GM18520 (cell line): ENCODE results near the gene ZNF689.
A peak's percentile ranks its signal among the peaks of the same experiment; 100 is the strongest.

Source experiments
- ATAC-seq: cut with Tn5 transposase; IDR thresholded peaks from one replicate; pipeline ENCODE4 v1.9.1; 2021; ENCODE audit not compliant: unreplicated experiment

Gene ZNF689

DNA sequence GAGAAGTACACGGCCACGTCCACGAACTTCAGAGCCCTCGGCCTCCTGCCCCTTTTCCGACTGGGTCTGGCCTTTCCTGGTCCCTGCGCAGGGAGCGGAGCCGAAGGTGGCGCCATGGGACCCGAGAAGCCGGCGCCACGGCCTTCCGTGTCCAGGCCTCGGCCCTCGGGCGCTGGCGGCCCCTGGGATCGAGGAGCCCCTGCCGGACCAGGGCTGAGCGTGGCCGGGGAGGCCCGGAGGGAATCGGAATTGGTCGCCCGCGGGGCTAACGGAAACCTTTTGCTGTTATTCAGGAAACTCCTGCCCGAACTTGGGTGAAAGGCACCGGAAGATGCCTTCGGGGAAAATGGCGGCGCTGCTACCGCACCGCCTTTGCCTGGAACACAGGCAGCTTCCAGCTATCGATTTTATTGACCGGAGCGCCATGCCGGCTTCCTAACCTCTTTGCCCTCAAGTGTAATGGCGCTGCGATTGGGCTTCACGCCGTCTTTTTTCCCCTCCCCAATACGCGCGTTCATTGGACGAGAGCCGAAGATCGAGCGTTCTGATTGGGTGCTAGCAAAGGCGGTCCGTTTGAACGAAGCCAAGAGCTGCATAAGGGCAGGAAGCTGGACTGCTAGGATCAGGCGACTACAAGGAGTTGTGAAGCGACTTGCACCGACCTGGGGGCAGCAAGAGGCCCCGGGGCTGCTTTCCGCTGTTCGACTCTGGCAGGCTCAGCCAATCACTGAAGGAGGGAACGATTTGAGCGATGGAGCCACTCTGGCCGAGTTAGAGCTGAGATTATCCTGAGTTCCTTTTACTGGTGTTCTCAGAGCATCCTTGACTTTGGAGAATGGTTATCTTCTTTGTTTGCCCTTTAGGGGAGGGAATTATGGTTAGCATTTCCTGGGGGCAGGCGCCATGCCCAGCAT, at the start of gene ZNF689:
ZNF689 (minus strand) TSS at position 464 of the 914 bp plus-strand sequence; CDS start at position 116, 348 bp downstream.
- ATAC-seq: peak; percentile 83

DNA sequence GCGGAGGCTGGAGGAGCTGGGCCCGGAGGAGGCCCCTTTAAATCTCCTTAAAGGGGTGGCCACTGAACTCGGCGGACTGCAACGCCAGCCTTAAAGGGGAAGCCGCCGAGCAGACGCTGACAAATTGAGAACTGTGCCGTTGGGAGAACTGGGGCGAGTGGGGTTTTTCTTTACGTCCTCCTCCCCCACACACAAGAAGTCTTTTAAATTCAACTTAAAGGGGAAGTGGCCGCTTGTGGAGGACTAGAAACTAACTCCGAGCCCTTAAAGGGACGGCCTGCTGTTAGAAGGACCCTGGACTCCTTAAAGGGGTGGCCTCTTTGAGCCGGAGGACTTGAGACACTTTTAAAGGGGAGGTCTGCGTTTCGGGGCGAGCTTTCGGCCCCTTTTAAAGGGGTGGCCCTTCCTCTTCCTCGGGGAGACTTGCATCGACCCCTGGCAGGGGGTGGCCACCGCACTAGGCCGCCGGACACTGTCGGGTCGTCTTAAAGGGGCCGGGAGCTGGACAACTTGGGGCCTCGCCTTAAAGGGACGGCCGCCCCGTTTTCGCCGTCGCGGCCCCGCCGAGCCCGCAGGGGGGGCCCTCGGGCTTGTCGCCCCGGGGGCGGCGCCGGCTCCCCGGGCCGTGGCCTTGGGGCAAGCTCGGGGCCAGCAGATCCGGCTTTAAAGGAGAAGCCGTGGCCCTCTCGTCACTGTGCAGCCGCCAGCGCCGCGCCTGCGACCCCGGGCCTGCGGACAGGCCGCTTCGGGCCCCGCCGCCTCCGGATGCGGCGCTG, 48.7 kb upstream of the ZNF689 start:
- peak; percentile 17 for ATAC-seq

DNA sequence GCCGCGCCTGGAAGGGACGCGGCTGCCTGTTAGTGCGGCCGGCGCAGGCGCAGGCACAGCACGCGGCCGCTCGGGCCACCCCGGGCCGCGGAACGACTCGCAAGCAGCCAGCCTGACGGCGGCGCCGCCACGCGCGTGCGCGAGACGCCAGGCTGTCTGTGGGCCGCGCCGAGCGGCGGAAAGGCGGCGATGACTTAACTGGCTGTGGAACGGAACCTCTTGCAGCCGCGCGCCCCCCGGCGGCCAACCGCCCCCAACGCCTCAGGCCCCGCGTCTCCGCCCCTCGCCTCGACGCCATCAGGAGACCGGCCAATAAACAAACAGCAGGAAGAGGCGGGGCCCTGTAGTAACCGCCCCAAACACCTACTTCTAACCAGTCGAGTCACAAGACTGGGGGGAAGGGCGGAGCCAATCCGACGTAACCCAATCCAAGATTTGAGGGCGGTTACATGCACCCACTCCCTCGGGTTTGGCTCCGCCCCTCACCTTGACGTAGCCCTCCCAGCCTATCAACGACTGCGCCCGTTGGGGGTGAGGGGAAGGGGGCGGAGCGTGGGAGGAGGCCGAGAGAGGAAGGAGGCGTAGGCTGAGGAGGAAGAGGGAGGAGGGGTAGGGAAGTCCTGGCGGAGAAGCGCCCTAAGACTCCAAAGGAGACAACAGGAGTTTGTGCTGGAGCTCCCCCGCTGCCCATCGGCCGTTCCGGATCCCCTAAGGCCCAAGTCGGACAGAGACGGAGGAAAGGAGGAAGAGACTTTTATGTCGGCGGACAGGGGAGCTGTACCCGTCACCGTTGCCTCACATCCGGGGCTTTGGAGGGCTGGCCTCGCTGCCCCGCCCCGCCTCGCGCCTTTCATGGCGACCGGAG, 47.9 kb upstream of the ZNF689 start, which contains the start of gene FBRS:
FBRS (plus strand) TSS at position 566 of the 865 bp plus-strand sequence. CDS start 1,088 bp downstream, outside the sequence.
- peak; percentile 59 for ATAC-seq

DNA sequence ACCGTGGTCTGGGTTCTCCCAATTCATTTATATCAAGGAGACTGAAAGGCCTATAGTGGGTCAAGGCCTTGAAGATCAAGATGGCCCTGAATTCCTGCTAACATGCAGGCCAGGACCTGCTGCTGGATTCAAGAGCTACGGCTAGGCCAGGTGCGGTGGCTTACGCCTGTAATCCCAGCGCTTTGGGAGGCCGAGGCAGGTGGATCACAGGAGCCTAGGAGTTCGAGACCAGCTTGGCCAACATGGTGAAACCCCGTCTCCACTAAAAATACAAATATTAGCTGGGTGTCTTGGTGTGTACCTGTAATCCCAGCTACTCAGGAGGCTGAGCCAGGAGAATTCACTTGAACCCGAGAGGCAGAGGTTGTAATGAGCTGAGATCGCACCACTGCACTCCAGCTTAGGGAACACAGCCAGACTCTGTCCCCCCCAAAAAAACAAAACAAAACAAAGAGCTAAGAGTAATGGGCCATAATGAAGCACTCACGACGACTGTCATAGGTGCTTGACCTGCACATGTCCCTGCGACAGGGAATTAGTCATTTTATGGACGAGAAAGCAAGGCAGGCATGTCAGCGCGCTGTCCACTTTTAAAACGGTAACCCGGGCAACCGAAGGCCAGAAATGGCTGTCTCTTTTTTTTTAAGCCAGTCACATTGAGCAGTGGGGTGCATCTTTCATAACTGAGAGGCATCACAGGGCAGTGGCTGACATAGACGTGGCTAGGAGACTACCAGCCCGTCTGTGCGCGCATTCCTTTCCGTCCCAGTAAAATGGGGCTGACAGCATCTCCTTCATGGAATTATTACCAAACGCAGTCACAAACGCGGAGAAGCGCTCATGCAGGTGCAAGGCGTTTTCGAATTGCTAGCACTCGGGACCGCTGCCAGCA, 47.0 kb upstream of the ZNF689 start:
- ATAC-seq: no peak

DNA sequence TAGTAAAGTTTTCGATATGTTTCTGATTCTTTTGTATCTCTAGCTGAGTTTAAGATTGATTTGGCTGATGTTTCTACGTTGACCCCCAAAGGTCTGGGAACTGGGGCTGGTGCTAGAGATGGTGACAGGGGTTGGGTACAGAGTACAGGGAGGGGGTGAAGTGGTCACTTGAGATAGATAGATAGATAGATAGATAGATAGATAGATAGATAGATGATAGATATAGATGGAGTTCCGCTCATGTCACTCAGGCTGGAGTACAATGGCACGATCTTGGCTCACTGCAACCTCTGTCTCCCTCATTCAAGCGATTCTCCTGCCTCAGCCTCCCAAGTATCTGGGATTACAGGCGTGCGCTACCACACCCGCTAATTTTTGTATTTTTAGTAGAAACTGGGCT, 46.2 kb upstream of the ZNF689 start:
- ATAC-seq: no peak

DNA sequence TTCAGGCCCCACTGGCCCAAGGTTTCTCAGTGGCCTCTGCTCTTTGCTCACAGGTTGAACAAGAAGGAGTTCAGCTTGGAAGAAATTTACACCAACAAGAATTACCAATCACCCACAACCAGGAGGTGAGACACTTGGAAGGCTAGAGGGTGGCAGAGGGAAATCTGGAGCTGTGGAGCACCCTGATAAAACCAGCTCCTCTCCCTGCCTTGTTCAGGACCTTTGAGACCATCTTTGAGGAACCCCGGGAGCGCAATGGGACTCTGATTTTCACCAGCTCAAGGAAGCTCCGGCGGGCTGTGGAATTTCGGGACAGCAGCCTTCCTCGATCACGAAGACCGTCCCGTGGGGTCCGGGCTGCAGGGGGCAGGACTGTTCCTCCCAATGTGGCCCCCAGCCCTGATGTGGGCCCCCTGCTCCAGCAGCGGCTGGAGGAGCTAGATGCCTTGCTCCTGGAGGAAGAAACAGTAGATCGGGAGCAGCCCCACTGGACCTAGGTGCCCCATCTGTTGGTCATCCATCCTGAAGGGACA, 45.7 kb upstream of the ZNF689 start:
- no peak for ATAC-seq

DNA sequence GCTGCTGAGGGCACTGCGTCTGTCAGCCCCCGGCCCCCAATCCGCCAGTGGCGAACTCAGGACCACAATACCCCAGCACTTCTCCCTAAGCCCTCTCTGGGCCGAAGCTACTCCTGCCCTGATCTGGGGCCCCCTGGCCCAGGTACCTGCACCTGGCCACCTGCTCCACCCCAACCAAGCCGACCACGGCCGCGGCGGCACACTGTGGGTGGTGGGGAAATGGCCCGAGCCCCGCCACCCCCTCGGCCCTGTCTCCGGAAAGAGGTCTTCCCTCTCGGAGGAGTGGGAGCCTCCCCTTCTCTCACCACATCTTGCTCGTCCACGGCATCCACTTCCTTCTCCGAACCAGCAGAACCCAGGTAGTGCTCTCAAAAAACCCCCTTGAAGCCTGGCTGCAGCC, 44.7 kb upstream of the ZNF689 start:
- no peak for ATAC-seq

DNA sequence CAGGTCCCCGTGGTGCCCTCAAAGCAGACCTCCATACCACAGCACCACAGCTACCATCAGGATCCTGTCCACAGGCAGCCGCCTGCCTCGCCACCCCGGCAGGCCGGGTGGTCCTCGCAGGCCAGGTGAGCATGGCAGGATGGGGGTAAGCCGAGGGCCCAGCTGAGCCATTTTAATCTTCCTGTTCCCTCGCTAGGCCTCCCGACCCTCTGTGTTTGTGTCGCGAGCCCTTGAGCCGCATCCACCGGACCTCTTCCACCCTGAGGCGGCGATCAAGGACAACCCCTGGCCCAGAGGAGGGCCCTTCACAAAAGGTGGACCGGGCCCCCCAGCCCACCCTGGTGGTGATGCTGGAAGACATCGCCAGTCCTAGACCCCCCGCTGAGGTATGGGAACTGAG, 42.5 kb upstream of the ZNF689 start:
- no peak for ATAC-seq

DNA sequence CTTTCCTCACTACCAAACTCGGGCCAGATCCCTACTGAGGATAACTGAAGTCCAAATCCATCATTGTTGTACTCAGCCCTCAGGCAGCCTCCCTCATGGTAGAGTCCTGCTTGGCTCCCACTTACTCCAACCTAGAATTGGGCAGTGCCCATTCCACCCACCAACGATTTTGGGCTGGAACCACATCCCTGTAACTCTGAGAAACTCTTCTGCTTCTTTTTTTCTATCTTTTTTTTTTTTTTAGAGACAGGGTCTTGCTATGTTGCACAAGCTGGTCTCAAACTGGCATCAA, 41.8 kb upstream of the ZNF689 start:
- no peak for ATAC-seq

DNA sequence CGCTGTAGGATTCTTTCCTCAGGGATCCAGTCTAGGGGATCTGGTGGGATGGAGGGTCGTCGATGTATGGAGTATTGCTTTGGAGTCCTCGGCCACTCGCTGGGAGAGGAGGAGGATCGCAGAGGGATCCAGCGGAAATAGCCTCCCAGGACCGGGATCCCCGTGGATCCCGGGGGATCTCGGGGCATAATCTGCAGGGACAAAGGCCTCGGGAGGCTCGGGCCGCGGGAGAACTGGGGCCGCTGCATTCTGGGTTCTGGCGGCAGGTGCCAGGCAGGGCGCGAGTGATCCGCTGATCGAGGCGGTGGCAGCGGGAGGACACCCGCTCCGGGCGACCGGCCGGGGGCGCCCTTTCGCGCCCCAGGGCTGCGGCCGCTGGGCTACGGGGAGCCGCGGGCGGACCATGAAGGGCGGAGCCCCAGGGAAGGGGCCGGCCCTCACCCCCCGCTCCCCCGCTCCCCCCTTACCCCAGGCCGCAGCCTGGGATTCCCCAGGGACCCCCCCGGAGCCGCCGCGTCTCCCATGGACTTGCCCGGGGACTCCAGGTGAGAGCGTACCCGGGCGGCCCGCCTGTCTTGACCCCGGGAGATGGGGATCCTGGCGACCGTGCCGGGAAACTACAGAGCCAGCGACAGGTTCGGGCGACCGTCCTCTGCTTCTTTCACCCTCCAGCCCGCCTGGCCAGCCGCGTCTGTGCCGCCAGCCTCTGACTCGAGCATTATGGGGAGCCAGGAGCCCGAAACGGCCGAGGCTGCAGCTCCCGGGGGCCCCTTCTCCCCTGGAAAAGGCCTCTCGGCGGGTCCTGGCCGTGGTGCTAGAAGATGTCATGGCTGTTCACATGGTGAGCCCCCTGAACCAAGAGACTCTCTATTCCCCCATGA, 41.2 kb upstream of the ZNF689 start:
- ATAC-seq: peak; percentile 36

DNA sequence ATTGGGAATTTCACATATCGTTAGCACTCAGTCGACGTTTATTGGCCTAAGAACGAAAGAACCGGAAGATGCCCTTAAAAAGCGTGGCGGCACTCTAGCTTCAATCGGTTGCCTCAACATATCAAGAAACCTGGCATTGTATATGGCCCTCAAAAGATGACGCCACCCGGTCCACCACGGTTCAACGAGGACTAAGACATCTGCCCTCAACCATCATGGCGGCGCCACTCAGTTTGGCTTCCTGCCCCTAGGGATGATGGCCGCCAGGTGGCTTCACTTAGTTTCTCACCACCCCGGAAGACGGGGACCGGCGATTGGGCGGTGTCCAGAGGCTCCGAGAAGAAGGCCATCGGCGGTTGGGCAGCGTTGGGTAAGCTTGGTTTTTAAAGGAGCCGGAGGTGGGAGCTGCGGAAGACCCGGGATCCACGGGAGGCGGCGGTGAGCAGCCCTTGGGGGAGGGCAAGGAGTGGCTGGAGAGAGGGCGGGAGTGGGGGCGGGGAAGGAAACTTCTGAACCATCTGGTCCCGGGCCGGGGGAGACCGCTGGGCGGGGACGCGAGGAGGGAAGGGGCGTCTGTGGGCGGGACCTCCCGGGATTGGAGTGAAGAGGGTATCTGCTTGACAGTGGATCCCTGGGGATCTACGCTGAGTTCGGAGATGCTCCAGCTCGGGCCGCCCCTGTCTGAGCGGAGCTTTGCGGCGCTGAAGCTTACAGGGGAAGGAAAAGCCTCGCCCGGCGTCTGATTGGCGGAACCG, 40.4 kb upstream of the ZNF689 start, which contains the start of gene PRR14:
PRR14 (plus strand) TSS at position 592 of the 755 bp plus-strand sequence. CDS start 686 bp downstream, outside the sequence.
- peak; percentile 77 for ATAC-seq

DNA sequence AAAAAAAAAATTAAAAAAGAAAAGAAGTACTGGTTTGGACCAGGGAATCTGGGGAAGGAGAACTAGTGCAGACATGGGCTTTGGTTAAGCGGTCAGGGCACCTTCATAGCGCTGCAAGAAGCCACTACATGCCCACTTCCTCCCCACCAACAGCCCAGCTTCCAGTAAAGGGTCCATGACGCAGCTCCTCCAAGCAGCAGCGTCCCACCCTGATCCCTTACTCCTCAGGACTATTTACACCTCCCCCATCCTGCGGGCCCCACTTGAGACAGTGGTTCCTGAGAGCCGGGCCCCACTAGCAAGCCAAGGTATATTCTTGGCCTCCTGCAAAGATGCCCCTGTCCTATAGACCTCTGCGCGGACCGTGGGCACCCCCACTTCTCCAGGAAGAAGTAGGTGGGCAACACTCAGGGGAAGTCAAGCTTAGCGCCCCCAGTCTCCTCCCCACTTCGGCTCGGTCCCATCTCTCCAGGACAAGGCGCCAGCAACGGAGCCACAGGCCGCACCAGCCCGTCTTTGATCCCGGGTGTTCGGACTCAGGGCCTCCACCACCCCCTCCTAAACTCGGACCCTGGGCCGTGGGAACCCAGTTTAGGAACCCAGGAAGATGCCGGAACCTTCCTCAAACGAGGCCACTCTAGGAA, 39.7 kb upstream of the ZNF689 start:
- no peak for ATAC-seq

DNA sequence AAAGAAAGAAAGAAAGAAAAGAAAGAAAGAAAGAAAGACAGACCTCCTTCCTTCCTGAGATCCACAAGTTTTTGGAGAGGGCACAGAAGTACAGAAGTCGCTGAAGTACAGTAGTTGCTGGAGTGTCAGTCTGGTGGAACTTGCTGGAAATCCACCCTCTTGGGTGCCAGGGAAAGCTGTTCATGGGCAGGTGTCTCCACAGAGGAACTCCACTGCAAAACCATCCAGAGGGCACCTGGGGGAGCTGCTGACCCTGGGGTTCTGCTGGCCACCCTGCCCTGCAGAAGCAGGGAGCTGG, 37.0 kb upstream of the ZNF689 start:
- ATAC-seq: no peak

DNA sequence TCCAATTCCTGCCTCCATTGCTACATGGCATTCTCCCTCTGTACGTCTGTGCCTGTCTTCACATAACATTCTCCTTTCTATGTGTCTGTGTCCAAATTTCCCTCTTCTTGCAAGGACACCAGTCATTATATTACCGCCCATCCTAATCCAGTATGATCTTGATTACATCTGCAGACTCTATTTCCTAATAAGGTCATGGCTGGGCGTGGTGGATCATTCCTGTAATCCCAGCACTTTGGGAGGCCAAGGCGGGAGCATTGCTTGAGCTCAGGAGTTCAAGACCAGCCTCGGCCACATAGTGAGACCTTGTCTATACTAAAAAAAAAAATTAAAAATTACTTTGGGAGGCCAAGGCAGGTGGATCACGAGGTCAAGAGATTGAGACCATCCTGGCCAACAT, 35.5 kb upstream of the ZNF689 start:
- no peak for ATAC-seq

DNA sequence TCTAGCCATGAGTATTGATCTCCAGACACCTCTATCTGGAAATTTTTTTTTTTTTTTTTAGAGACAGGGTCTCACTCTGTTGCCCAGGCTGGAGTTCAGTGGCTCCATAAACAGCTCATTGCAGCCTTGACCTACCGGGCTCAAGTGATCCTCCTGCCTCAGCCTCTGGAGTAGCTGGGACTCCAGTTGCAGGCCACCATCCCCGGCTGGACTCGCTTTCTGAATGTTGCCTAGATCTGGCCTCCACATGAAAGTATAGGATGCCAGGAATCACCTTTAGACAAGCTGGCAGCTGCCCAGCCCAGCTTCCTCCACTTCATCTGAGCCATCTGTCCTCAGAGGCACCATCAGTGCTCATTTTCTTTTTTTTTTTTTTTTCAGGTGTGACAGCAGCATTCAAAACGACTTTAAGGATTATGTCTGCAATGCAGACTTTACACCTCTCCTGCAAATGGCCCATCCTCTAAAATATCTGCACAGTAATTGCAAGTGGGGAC, 34.2 kb upstream of the ZNF689 start:
- ATAC-seq: no peak

DNA sequence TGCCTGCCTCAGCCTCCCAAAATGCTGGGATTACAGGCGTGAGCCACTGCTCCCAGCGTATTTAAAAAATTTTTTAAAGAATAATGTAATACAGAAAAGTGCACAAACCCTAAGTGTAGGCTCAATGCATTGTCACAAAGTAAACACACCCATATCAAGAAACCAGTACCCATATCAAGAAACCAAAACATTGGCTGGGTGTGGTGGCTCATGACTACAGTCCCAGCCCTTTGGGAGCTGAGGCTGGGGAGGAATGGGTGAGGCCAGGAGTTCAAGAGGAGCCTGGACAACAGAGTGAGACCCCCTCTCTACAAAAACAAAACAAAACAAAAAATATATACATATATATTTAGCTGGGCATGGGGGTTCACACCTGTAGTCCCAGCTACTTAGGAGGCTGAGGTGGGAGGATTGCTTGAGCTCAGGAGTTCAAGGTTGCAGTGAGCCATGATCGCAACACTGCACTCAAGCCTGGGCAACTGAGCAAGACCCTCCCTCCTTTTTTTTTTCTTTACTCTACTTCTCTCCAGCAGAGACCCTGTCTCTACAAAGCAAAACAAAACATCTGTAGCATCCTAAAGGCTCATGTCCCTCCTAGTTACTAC, 31.3 kb upstream of the ZNF689 start:
- ATAC-seq: no peak

DNA sequence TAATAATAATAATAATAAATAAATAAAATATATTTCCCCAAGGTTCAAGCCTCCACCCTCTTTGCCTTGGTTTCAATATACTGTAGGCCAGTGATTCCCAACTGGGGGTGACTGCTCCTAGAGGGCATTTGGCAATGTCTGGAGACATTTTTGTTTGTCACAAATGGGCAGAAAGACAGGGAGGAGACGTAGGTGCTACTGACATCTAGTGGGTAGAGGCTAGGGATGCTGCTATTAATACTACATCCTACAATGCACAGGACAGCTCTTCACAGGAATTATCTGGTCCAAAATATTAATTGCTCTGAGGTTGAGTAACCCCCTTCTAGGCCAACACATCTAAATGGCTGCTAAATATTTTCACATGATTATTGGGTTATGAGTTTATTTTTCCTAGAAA, 27.8 kb upstream of the ZNF689 start:
- no peak for ATAC-seq
